Measurements from ENCODE around the gene PSMA2.

DNA sequence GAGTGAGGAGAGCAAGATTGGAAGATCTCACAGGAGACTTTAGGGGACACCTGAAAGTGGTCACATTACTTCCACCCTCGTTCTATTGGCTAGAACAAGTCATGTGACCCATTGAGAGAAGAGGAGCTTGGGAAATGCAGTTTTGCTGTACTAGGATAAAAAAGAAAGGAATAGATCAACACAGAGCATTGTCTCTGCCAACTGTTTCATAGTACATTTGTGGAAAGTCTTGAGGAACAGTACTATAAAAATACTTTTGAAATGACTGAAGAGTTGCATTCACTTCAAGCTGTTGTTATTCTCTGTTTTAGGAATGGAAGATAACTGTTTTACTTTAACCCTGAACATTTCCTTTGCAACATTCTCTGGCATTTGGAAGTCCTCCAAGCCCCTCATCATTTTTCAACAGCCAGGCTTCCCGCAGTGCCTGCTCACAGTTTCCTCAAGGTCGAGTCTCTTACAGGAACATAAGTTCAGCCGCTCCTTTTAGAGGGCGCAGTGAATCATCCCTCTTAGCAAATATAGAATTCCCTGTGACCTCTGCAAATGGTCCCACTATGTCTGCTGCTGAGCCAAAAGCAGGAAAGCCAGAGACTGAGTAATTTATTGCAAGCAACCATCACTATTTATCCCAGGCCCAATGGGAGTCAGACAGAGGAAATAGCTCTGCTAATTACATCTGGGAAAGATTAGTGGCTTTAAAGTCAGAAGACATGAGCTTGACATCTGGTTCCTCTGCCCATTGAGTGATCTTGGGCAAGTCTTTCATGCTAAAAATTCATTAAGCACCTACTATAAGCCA lies 40.9 kb upstream of the PSMA2 start:
- TF ChIP-seq EZH2 (IDR thresholded peaks at IDR 0.05; ENCODE audit: borderline replicate concordance, low read depth, low read length, severe bottlenecking) (no peak), CTCF (IDR thresholded peaks at IDR 0.05; ENCODE audit: borderline replicate concordance, extremely low read depth, low read length, poor library complexity, severe bottlenecking) (no peak)
